GM12878 (cell line): Measurements from ENCODE around the gene GRM3. TPM values are rescaled to one million over a fixed set of nuclear protein-coding genes. Genes with fewer than 3 reads are reported as not detected.

ENCODE experiments used
- ATAC-seq: fragments of 200-7000 bp; cut with Tn5 transposase; 3 replicates; pipeline ENCODE4 v1.9.1; 2020; ENCODE audit warnings: mild to moderate bottlenecking, moderate library complexity
- BruUV-seq: library from RNA; stranded (reverse); fragments of 400-500 nt; replicated peaks from 2 replicates; lab custom pipeline; 2021; lab: Mats Ljungman, UMichigan
- CTCF ChIA-PET: fragments of 300-600 bp; sonication (Branson Sonifier 250); formaldehyde crosslinking; extraction: SDS; loops from one replicate; lab custom pipeline; 2021; ENCODE audit warnings: inconsistent platforms; lab: Yijun Ruan, JAX
- POLR2A ChIA-PET: fragments of 350-600 bp; formaldehyde crosslinking; extraction: SDS; loops from one replicate; lab custom pipeline; 2021; ENCODE audit warnings: inconsistent platforms; lab: Charles Lee
- RAD21 ChIA-PET: fragments of 300-600 bp; sonication (Branson Sonifier 250); formaldehyde crosslinking; loops from one replicate; lab custom pipeline; 2023; ENCODE audit warnings: antibody characterized with exemption; ENCODE audit not compliant: unreplicated experiment; lab: Charles Lee
- SMC1A ChIA-PET: fragments of 300-600 bp; sonication (Branson Sonifier 250); formaldehyde crosslinking; loops from one replicate; lab custom pipeline; 2023; ENCODE audit not compliant: unreplicated experiment, uncharacterized antibody; lab: Charles Lee
- DNase-seq: peaks from one replicate; pipeline ENCODE4 v3.0.0-alpha.2; 2011; ENCODE audit warnings: low read depth, low spot score
- FAIRE-seq: peaks from 3 replicates; lab custom pipeline; 2011; peaks lifted over from hg19 to GRCh38; lab: Jason Lieb, UNC
- H2AFZ ChIP-seq: 2 replicates; pipeline ENCODE4 v1.6.0; 2011; ENCODE audit warnings: low read depth, low read length, control low read depth; ENCODE audit not compliant: control insufficient read depth
- H3K27ac ChIP-seq: 2 replicates; pipeline ENCODE4 v1.5.1; 2011; ENCODE audit warnings: control low read depth; ENCODE audit not compliant: control insufficient read depth, insufficient read depth
- H3K27me3 ChIP-seq, 2 experiments: replicated peaks in 1 of 2; 2 replicates each; pipeline versions ENCODE4 v1.6.0 to v1.6.1; 2011; ENCODE audit warnings: low read length in 1 of 2; ENCODE audit not compliant: control insufficient read depth in 2 of 2, insufficient read depth in 2 of 2
- H3K36me3 ChIP-seq, 2 experiments: 2 replicates each; pipeline ENCODE4 v1.5.1; 2011; ENCODE audit warnings: low read length in 1 of 2; ENCODE audit not compliant: control insufficient read depth in 2 of 2, insufficient read depth in 2 of 2
- H3K4me1 ChIP-seq: 2 replicates; pipeline ENCODE4 v1.6.1; 2011; ENCODE audit warnings: mild to moderate bottlenecking, low read length, moderate library complexity, mixed read lengths; ENCODE audit not compliant: control insufficient read depth, insufficient read depth
- H3K4me2 ChIP-seq: 2 replicates; pipeline ENCODE4 v1.6.0; 2011; ENCODE audit warnings: control low read depth; ENCODE audit not compliant: control insufficient read depth, insufficient read depth
- H3K4me3 ChIP-seq: fragments of 200-600 bp; sonication (generic); 2 replicates; pipeline ENCODE4 v1.5.1; 2016
- H3K79me2 ChIP-seq: 2 replicates; pipeline ENCODE4 v1.6.0; 2011; ENCODE audit warnings: low read length; ENCODE audit not compliant: control insufficient read depth, insufficient read depth
- H3K9ac ChIP-seq: 2 replicates; pipeline ENCODE4 v1.8.0; 2011; ENCODE audit warnings: low read length, control low read depth, mixed read lengths; ENCODE audit not compliant: control insufficient read depth, insufficient read depth
- H3K9me3 ChIP-seq: replicated peaks from 3 replicates; pipeline ENCODE4 v1.5.1; 2011; ENCODE audit warnings: mild to moderate bottlenecking, low read length; ENCODE audit not compliant: control insufficient read depth, insufficient read depth
- H4K20me1 ChIP-seq: 2 replicates; pipeline ENCODE4 v1.6.0; 2011; ENCODE audit not compliant: control insufficient read depth, insufficient read depth
- EZH2 ChIP-seq: IDR thresholded peaks from 2 replicates; pipeline ENCODE4 v1.6.1; 2012; ENCODE audit warnings: low read depth, mild to moderate bottlenecking, control low read depth, inconsistent platforms, low read length, borderline replicate concordance; ENCODE audit not compliant: control insufficient read depth
- HCFC1 ChIP-seq: fragments of 150-350 bp; IDR thresholded peaks from 2 replicates; pipeline ENCODE4 v1.6.1; 2014; ENCODE audit warnings: low read length
- KAT2A ChIP-seq: conservative IDR thresholded peaks from 2 replicates; pipeline ENCODE4 v1.6.1; 2011; ENCODE audit warnings: low read depth, low read length; ENCODE audit not compliant: control insufficient read depth
- LARP7 ChIP-seq: fragments of 450-650 bp; IDR thresholded peaks from 2 replicates; pipeline ENCODE4 v1.6.1; 2017; ENCODE audit warnings: mild to moderate bottlenecking
- NFXL1 ChIP-seq: fragments of 450-650 bp; IDR thresholded peaks from 2 replicates; pipeline ENCODE4 v1.6.1; 2017; ENCODE audit warnings: antibody characterized with exemption, mild to moderate bottlenecking, borderline replicate concordance
- NR2C1 ChIP-seq: fragments of 450-650 bp; IDR thresholded peaks from 2 replicates; pipeline ENCODE4 v1.6.1; 2017; ENCODE audit warnings: antibody characterized with exemption, mild to moderate bottlenecking, moderate library complexity
- POLR2AphosphoS2 ChIP-seq: IDR thresholded peaks from 2 replicates; pipeline ENCODE4 v1.6.1; 2011; ENCODE audit warnings: low read depth, mild to moderate bottlenecking, low read length, improper control_type of control experiment, moderate library complexity
- SMARCA5 ChIP-seq: fragments of 450-650 bp; IDR thresholded peaks from 2 replicates; pipeline ENCODE4 v1.6.1; 2017; ENCODE audit warnings: mild to moderate bottlenecking
- STAT3 ChIP-seq: IDR thresholded peaks from 2 replicates; pipeline ENCODE4 v1.6.1; 2011; ENCODE audit warnings: low read depth, low read length, improper control_type of control experiment
- ZBED1 ChIP-seq: IDR thresholded peaks from 2 replicates; pipeline ENCODE4 v1.6.1; 2016; ENCODE audit warnings: borderline replicate concordance
- WGBS: methylation state at CpG from one replicate; pipeline ENCODE4 v1.1.6; 2016; ENCODE audit warnings: low lambda C conversion rate; ENCODE audit not compliant: insufficient replicate concordance, insufficient coverage; ENCODE audit errors: missing lambda C conversion rate; 5-methylcytosine and 5-hydroxymethylcytosine counted together
- in situ Hi-C: fragments of 300-500 bp; cut with MboI; formaldehyde crosslinking; loops from 9 replicates; pipeline ENCODE4 v1.14.3; 2018; ENCODE audit warnings: mixed read lengths
- intact Hi-C: fragments of 100-400 bp; cut with micrococcal nuclease; formaldehyde crosslinking; loops from one replicate; pipeline ENCODE4 v1.14.2; 2022; ENCODE audit not compliant: unreplicated experiment
- polyA plus RNA-seq, 11 experiments: library from polyadenylated mRNA; depleted of rRNA in 4 of 11; unstranded in 6 of 11; stranded (reverse) in 5 of 11; fragments of >200 nt; fragmentation: Nextera tagmentation in 4 of 11; fragmentation: Illumina TruSeq in 1 of 11; extraction: Ambion mirVana in 4 of 11; extraction: Trizol in 1 of 11; gene quantifications; 1 replicate in 1 of 11; 2 replicates in 10 of 11; pipeline versions ENCODE4 v1.2.1 to v1.2.3, GENCODE V29; 2011 to 2016; ENCODE audit warnings: inconsistent platforms in 2 of 11, missing spikeins in 2 of 11, low read depth in 1 of 11
- total RNA-seq, 4 experiments: library from RNA; depleted of rRNA in 3 of 4; stranded (reverse); fragments of >200 nt in 3 of 4; fragmentation: Illumina TruSeq in 1 of 4; extraction: Trizol in 1 of 4; gene quantifications; 2 replicates each; pipeline versions ENCODE4 v1.2.1 to v1.2.3, GENCODE V29; 2013 to 2021
- TF ChIP-seq, protein P1 (sequence below): fragments of 450-650 bp; IDR thresholded peaks from 2 replicates; pipeline ENCODE4 v1.6.1; 2017; ENCODE audit warnings: mild to moderate bottlenecking, low read depth, inconsistent platforms; ENCODE audit not compliant: poor library complexity, severe bottlenecking
- TF ChIP-seq, protein P2 (sequence below): IDR thresholded peaks from 2 replicates; pipeline ENCODE4 v1.6.1; 2012; ENCODE audit warnings: low read depth, low read length, improper control_type of control experiment
- TF ChIP-seq, protein P3 (sequence below): fragments of 450-650 bp; IDR thresholded peaks from 2 replicates; pipeline ENCODE4 v1.6.1; 2017; ENCODE audit warnings: mild to moderate bottlenecking

Gene GRM3
- total and polyA plus RNA-seq, 10 of the 15 experiments (the other 5 are each of a cell fraction or from before 2014, with no cell fraction given): 0.03 to 0.49 (median 0.15) TPM; not detected in 1

DNA sequence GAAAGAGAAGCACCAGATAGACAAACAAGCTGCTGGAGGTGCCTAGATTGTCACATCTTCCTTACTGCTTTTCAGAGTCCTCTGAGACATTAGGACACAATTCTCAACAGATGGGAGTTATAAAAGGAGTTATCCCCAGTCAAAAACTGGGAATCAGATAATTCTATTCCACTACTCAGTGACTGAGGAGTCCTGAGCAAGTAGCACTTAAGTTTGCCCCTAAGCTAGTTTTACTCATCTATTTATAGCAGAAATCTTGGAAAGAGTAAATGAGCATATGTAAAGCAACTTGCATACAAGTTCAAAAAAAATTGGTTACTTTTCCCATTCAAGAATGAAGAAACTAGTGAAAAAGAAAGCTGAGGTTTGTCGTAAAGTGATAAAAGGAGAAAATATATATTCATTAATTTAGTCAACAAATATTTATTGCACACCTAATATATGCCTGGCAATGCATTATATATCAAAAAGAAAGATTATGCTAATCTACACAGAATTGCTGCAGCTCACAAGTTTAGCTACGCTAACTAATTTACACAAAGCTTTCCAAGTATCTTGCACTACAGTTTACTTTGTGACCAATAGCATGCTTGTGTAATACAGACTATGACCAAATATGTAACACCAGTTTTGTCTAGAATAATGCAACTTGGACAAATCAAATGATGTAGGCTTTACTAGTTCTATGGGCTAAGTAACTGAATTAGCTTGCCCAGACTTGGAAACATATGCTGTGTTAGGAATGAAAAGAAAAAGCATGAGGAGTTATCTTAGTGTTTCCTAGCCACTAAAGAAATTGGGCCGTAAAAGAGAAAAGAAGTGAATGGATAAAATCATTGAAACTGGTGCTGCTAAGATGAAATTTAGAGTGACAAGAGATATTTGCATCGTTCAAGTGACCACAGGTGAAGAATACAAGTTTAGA is 106.3 kb downstream of the GRM3 start:
- no peak for FAIRE-seq
- H2AFZ ChIP-seq: no peak overlapping the region
- ATAC-seq: no peak
- intact Hi-C loops: no loop called here
- H3K79me2 ChIP-seq: no peaks in the 10 kb centered on the region
- no peak overlapping the region for H3K9ac ChIP-seq
- H3K36me3 ChIP-seq: no peaks in the 10 kb centered on the region
- DNase-seq: no peak
- no peaks in the 10 kb centered on the region for H3K9me3 ChIP-seq
- no peak overlapping the region for H3K4me2 ChIP-seq
- no peaks in the 10 kb centered on the region for H4K20me1 ChIP-seq
- no TSS peak for BruUV-seq
- ChIA-PET RAD21 (no interaction called here), POLR2A (no interaction called here), SMC1A (interaction anchor here (0.5 kb wide), 1 partner anchor 107 kb away, joined by 3 read pairs; no protein-coding TSS in a partner anchor), CTCF (interaction anchor here (1.3 kb wide), 1 partner anchor 9 kb away, joined by 3 read pairs; no protein-coding TSS in a partner anchor)
- H3K4me3 ChIP-seq: no peak overlapping the region
- peaks cover 3% of the 10 kb centered on the region; the same call in 1 of the 2 replicates for H3K4me1 ChIP-seq
- in situ Hi-C loops: no loop called here
- 41% methylated on average over 4 of the region's 4 CpGs for WGBS
- peaks cover 0 to 8% of the 10 kb centered on the region in 2 experiments; a peak in 2 of 4 replicates for H3K27me3 ChIP-seq
- no peak overlapping the region for H3K27ac ChIP-seq
- no peak for TF ChIP-seq HCFC1
- TF ChIP-seq, protein P1, sequence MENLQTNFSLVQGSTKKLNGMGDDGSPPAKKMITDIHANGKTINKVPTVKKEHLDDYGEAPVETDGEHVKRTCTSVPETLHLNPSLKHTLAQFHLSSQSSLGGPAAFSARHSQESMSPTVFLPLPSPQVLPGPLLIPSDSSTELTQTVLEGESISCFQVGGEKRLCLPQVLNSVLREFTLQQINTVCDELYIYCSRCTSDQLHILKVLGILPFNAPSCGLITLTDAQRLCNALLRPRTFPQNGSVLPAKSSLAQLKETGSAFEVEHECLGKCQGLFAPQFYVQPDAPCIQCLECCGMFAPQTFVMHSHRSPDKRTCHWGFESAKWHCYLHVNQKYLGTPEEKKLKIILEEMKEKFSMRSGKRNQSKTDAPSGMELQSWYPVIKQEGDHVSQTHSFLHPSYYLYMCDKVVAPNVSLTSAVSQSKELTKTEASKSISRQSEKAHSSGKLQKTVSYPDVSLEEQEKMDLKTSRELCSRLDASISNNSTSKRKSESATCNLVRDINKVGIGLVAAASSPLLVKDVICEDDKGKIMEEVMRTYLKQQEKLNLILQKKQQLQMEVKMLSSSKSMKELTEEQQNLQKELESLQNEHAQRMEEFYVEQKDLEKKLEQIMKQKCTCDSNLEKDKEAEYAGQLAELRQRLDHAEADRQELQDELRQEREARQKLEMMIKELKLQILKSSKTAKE: no peak
- TF ChIP-seq ZBED1: no peak
- TF ChIP-seq, protein P2, sequence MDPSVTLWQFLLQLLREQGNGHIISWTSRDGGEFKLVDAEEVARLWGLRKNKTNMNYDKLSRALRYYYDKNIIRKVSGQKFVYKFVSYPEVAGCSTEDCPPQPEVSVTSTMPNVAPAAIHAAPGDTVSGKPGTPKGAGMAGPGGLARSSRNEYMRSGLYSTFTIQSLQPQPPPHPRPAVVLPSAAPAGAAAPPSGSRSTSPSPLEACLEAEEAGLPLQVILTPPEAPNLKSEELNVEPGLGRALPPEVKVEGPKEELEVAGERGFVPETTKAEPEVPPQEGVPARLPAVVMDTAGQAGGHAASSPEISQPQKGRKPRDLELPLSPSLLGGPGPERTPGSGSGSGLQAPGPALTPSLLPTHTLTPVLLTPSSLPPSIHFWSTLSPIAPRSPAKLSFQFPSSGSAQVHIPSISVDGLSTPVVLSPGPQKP: no peak
- no peak for TF ChIP-seq SMARCA5
- no peak for TF ChIP-seq STAT3
- TF ChIP-seq LARP7: no peak
- TF ChIP-seq NR2C1: no peak
- TF ChIP-seq, protein P3, sequence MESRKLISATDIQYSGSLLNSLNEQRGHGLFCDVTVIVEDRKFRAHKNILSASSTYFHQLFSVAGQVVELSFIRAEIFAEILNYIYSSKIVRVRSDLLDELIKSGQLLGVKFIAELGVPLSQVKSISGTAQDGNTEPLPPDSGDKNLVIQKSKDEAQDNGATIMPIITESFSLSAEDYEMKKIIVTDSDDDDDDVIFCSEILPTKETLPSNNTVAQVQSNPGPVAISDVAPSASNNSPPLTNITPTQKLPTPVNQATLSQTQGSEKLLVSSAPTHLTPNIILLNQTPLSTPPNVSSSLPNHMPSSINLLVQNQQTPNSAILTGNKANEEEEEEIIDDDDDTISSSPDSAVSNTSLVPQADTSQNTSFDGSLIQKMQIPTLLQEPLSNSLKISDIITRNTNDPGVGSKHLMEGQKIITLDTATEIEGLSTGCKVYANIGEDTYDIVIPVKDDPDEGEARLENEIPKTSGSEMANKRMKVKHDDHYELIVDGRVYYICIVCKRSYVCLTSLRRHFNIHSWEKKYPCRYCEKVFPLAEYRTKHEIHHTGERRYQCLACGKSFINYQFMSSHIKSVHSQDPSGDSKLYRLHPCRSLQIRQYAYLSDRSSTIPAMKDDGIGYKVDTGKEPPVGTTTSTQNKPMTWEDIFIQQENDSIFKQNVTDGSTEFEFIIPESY: no peak
- no peak for TF ChIP-seq KAT2A
- TF ChIP-seq NFXL1: no peak
- TF ChIP-seq EZH2: no peak
- TF ChIP-seq POLR2AphosphoS2: no peak
